ENCODE results near the gene QRFP.

DNA sequence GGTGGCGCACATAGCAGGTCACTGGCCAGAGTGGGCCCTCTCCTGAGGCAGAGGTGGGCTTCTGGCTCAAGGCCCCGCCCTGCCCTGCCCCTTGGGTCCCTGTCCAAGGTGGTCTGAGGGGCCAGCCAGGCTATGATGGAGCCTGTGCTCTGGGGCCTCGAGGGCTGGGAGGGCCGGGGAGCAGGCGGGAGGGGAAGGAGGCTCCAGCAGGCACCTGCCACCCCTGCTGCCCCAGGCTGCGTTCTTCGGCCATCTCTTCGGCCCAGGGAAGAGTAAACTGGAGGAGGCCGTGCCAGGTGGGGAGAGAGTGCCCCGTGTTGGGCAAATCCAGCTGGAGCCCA lies 27.8 kb upstream of the QRFP start:
- TF ChIP-seq, protein P1, sequence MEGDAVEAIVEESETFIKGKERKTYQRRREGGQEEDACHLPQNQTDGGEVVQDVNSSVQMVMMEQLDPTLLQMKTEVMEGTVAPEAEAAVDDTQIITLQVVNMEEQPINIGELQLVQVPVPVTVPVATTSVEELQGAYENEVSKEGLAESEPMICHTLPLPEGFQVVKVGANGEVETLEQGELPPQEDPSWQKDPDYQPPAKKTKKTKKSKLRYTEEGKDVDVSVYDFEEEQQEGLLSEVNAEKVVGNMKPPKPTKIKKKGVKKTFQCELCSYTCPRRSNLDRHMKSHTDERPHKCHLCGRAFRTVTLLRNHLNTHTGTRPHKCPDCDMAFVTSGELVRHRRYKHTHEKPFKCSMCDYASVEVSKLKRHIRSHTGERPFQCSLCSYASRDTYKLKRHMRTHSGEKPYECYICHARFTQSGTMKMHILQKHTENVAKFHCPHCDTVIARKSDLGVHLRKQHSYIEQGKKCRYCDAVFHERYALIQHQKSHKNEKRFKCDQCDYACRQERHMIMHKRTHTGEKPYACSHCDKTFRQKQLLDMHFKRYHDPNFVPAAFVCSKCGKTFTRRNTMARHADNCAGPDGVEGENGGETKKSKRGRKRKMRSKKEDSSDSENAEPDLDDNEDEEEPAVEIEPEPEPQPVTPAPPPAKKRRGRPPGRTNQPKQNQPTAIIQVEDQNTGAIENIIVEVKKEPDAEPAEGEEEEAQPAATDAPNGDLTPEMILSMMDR (IDR thresholded peaks at IDR 0.05), result no peak
- no peak for TF ChIP-seq POLR2A (IDR thresholded peaks at IDR 0.05)

Data from right lobe of liver (tissue), 4 donors.